Effector memory CD8-positive, alpha-beta T cell (primary cell): ENCODE measurements around the gene SIM1.

Experiments
- ATAC-seq: fragments of 150-1000 bp; cut with Tn5 transposase; replicated peaks from 2 replicates; pipeline ENCODE4 v1.10.0; 2021; ENCODE audit warnings: mild to moderate bottlenecking, moderate library complexity
- DNase-seq, 3 experiments: peaks; one replicate each; pipeline ENCODE4 v3.0.0; 2021
- H3K27ac Mint-ChIP-seq, 2 donors: one replicate each; pipeline ENCODE4 v1.8.0; 2022; ENCODE audit warnings: mild to moderate bottlenecking in 2 of 2, mixed read lengths in 2 of 2, moderate library complexity in 2 of 2
- H3K27me3 Mint-ChIP-seq, 2 donors: one replicate each; pipeline ENCODE4 v1.8.0; 2022; ENCODE audit warnings: mixed read lengths in 2 of 2
- H3K36me3 Mint-ChIP-seq: one replicate; pipeline ENCODE4 v1.8.0; 2022; ENCODE audit warnings: mild to moderate bottlenecking, moderate library complexity, mixed read lengths; ENCODE audit not compliant: insufficient read depth
- H3K4me1 Mint-ChIP-seq, 2 donors: one replicate each; pipeline ENCODE4 v1.8.0; 2022; ENCODE audit warnings: low read depth in 2 of 2, mixed read lengths in 2 of 2
- H3K4me3 Mint-ChIP-seq, 2 donors: one replicate each; pipeline ENCODE4 v1.8.0; 2022; ENCODE audit warnings: mild to moderate bottlenecking in 2 of 2, mixed read lengths in 2 of 2, moderate library complexity in 2 of 2
- H3K9me3 Mint-ChIP-seq, 2 donors: one replicate each; pipeline ENCODE4 v1.8.0; 2022; ENCODE audit warnings: mixed read lengths in 2 of 2

Gene SIM1

GRCh38 chr6:100393493-100393892 is 71.2 kb downstream of the SIM1 start:
- Mint-ChIP-seq H3K4me1 (no peaks in the 10 kb centered on the region), H3K27me3 (no peaks in the 10 kb centered on the region), H3K36me3 (no peaks in the 10 kb centered on the region), H3K4me3 (no peak overlapping the region), H3K27ac (no peak overlapping the region), H3K9me3 (peaks cover 0 to 2% of the 10 kb centered on the region in 2 donors)
- DNase-seq (no peak), ATAC-seq (no peak)

GRCh38 chr6:100392423-100392822 is 72.3 kb downstream of the SIM1 start:
- no peak overlapping the region for H3K4me3 Mint-ChIP-seq
- DNase-seq (no peak), ATAC-seq (no peak)
- H3K4me1 Mint-ChIP-seq = no peaks in the 10 kb centered on the region
- peaks cover 0 to 4% of the 10 kb centered on the region in 2 donors for H3K27me3 Mint-ChIP-seq
- no peaks in the 10 kb centered on the region for H3K36me3 Mint-ChIP-seq
- H3K9me3 Mint-ChIP-seq = no peaks in the 10 kb centered on the region
- H3K27ac Mint-ChIP-seq = no peak overlapping the region

GRCh38 chr6:100388868-100389519 is 75.7 kb downstream of the SIM1 start:
- DNase-seq = no peak
- ATAC-seq = no peak
- no peaks in the 10 kb centered on the region for H3K36me3 Mint-ChIP-seq
- H3K4me1 Mint-ChIP-seq = no peaks in the 10 kb centered on the region
- no peaks in the 10 kb centered on the region for H3K9me3 Mint-ChIP-seq
- H3K27me3 Mint-ChIP-seq = peaks cover 0 to 4% of the 10 kb centered on the region in 2 donors
- H3K27ac Mint-ChIP-seq = no peak overlapping the region
- no peak overlapping the region for H3K4me3 Mint-ChIP-seq

GRCh38 chr6:100382767-100383195 is 81.9 kb downstream of the SIM1 start:
- H3K4me3 Mint-ChIP-seq = no peak overlapping the region
- DNase-seq (no peak), ATAC-seq (no peak)
- peaks cover 0 to 3% of the 10 kb centered on the region in 2 donors for H3K27me3 Mint-ChIP-seq
- H3K27ac Mint-ChIP-seq = no peak overlapping the region
- no peaks in the 10 kb centered on the region for H3K36me3 Mint-ChIP-seq
- no peaks in the 10 kb centered on the region for H3K4me1 Mint-ChIP-seq
- H3K9me3 Mint-ChIP-seq = no peaks in the 10 kb centered on the region

GRCh38 chr6:100382031-100382430 is 82.7 kb downstream of the SIM1 start:
- Mint-ChIP-seq H3K36me3 (no peaks in the 10 kb centered on the region), H3K27me3 (no peaks in the 10 kb centered on the region), H3K4me1 (no peaks in the 10 kb centered on the region), H3K4me3 (no peak overlapping the region), H3K9me3 (no peaks in the 10 kb centered on the region), H3K27ac (no peak overlapping the region)
- ATAC-seq (no peak), DNase-seq (no peak)

- H3K27me3 Mint-ChIP-seq = no peaks in the 10 kb centered on the region
Observed at GRCh38 chr6:100381111-100381510, 83.6 kb downstream of the SIM1 start.

GRCh38 chr6:100379386-100379785 is 85.3 kb downstream of the SIM1 start:
- no peak overlapping the region for H3K27ac Mint-ChIP-seq
- no peak overlapping the region for H3K4me3 Mint-ChIP-seq
- no peaks in the 10 kb centered on the region for H3K4me1 Mint-ChIP-seq
- ATAC-seq (no peak), DNase-seq (no peak)
- no peaks in the 10 kb centered on the region for H3K27me3 Mint-ChIP-seq
- no peaks in the 10 kb centered on the region for H3K9me3 Mint-ChIP-seq
- H3K36me3 Mint-ChIP-seq = no peaks in the 10 kb centered on the region

More at GRCh38 chr6:100381111-100381510, 83.6 kb downstream of the SIM1 start:
- Mint-ChIP-seq H3K27ac (no peak overlapping the region), H3K4me3 (no peak overlapping the region), H3K4me1 (no peaks in the 10 kb centered on the region), H3K36me3 (no peaks in the 10 kb centered on the region), H3K9me3 (no peaks in the 10 kb centered on the region)
- no peak for ATAC-seq
- no peak for DNase-seq

- H3K27me3 Mint-ChIP-seq = no peaks in the 10 kb centered on the region
- ATAC-seq (no peak), DNase-seq (no peak)
- H3K27ac Mint-ChIP-seq = no peak overlapping the region
- no peaks in the 10 kb centered on the region for H3K9me3 Mint-ChIP-seq
- H3K4me1 Mint-ChIP-seq = no peaks in the 10 kb centered on the region
- H3K36me3 Mint-ChIP-seq = no peaks in the 10 kb centered on the region
- no peak overlapping the region for H3K4me3 Mint-ChIP-seq
Observed at GRCh38 chr6:100378576-100378975, 86.1 kb downstream of the SIM1 start.

- no peak overlapping the region for H3K4me3 Mint-ChIP-seq
- no peak for ATAC-seq
- H3K36me3 Mint-ChIP-seq = no peaks in the 10 kb centered on the region
- H3K4me1 Mint-ChIP-seq = no peaks in the 10 kb centered on the region
- no peak for DNase-seq
- no peak overlapping the region for H3K27ac Mint-ChIP-seq
- H3K9me3 Mint-ChIP-seq = no peaks in the 10 kb centered on the region
- peaks cover 0 to 6% of the 10 kb centered on the region in 2 donors for H3K27me3 Mint-ChIP-seq
Observed at GRCh38 chr6:100376103-100376502, 88.6 kb downstream of the SIM1 start.

GRCh38 chr6:100372326-100373091 is 92.2 kb downstream of the SIM1 start:
- Mint-ChIP-seq H3K27me3 (peaks cover 0 to 6% of the 10 kb centered on the region in 2 donors), H3K4me3 (no peak overlapping the region), H3K4me1 (no peaks in the 10 kb centered on the region), H3K9me3 (no peaks in the 10 kb centered on the region), H3K36me3 (peaks cover 3% of the 10 kb centered on the region), H3K27ac (no peak overlapping the region)
- DNase-seq (no peak), ATAC-seq (no peak)

GRCh38 chr6:100371591-100371990 is 93.1 kb downstream of the SIM1 start:
- H3K9me3 Mint-ChIP-seq = no peaks in the 10 kb centered on the region
- no peaks in the 10 kb centered on the region for H3K4me1 Mint-ChIP-seq
- H3K36me3 Mint-ChIP-seq = peaks cover 3% of the 10 kb centered on the region
- peaks cover 0 to 6% of the 10 kb centered on the region in 2 donors for H3K27me3 Mint-ChIP-seq
- ATAC-seq (no peak), DNase-seq (no peak)
- H3K27ac Mint-ChIP-seq = no peak overlapping the region
- no peak overlapping the region for H3K4me3 Mint-ChIP-seq

GRCh38 chr6:100370265-100370664 is 94.5 kb downstream of the SIM1 start:
- H3K36me3 Mint-ChIP-seq = peaks cover 3% of the 10 kb centered on the region
- DNase-seq = no peak

GRCh38 chr6:100366419-100366818 is 98.3 kb downstream of the SIM1 start:
- ATAC-seq = no peak
- Mint-ChIP-seq H3K4me3 (no peak overlapping the region), H3K27ac (no peak overlapping the region), H3K4me1 (no peaks in the 10 kb centered on the region), H3K36me3 (peaks cover 3% of the 10 kb centered on the region), H3K9me3 (no peaks in the 10 kb centered on the region), H3K27me3 (no peaks in the 10 kb centered on the region)
- DNase-seq = no peak

More at GRCh38 chr6:100370265-100370664, 94.5 kb downstream of the SIM1 start:
- Mint-ChIP-seq H3K4me3 (no peak overlapping the region), H3K27me3 (peaks cover 0 to 6% of the 10 kb centered on the region in 2 donors), H3K9me3 (no peaks in the 10 kb centered on the region), H3K4me1 (no peaks in the 10 kb centered on the region), H3K27ac (no peak overlapping the region)
- no peak for ATAC-seq

GRCh38 chr6:100363651-100364050 is 101.1 kb downstream of the SIM1 start:
- Mint-ChIP-seq H3K4me3 (no peak overlapping the region), H3K4me1 (no peaks in the 10 kb centered on the region), H3K9me3 (no peaks in the 10 kb centered on the region), H3K27ac (no peak overlapping the region), H3K27me3 (no peaks in the 10 kb centered on the region), H3K36me3 (peaks cover 3% of the 10 kb centered on the region)
- DNase-seq = no peak
- no peak for ATAC-seq
